Measurements from ENCODE around the gene RECQL5. TPM values are rescaled to one million over a fixed set of nuclear protein-coding genes. Genes with fewer than 3 reads are reported as not detected.

Gene RECQL5
- polyA plus RNA-seq, 1 experiment, result 9.3 TPM

- peaks cover 13% of the 10 kb centered on the region for H3K27me3 ChIP-seq (ENCODE audit: control insufficient read depth, insufficient read depth, low read length)
- no peak for DNase-seq (ENCODE audit: low read depth, low spot score)
- no peak overlapping the region for H3K27ac ChIP-seq (ENCODE audit: low read depth, low read length)
- ChIA-PET CTCF (interaction anchor here (3.0 kb wide), 1 partner anchor 10 kb away, joined by 23 read pairs; the partner anchor contains the start of gene SMIM5), POLR2A (interaction anchor here (0.6 kb wide), 1 partner anchor 145 kb away, joined by 3 read pairs; no protein-coding TSS in a partner anchor)
- no peak for TF ChIP-seq CTCF (IDR thresholded peaks at IDR 0.05; ENCODE audit: low read depth, low read length)
- H3K4me3 ChIP-seq (ENCODE audit: low read depth, low read length), result no peak overlapping the region
- no peaks in the 10 kb centered on the region; the same call in 1 of the 2 replicates for H3K9me3 ChIP-seq (ENCODE audit: control insufficient read depth, insufficient read depth, low read length)
These were observed 43.6 kb downstream of the RECQL5 start for GRCh38 chr17:75623386-75623785.

DNA sequence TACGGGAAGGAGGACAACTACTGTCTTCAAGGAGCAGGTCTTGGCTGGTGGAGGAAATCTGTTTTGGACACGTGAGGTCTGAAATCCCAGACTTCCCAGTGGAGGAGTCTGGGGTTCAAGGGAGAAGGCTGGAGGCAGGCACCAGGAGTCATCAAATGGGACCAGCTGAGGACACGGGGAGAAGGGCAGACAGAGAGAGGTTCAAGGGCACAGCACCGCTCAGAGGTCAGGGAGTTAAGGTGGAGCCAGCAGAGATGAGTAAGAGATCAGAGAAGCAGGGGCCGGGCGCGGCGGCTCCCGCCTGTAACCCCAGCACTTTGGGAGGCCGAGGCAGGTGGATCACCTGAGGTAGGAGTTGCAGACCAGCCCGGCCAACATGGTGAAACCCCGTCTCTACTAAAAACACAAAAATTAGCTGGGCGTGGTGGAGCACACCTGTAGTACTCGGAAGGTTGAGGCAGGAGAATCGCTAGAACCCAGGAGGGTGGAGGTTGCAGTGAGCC, 44.1 kb downstream of the RECQL5 start:
- H3K27ac ChIP-seq (ENCODE audit: low read depth, low read length), result no peak overlapping the region
- no peak overlapping the region for H3K4me3 ChIP-seq (ENCODE audit: low read depth, low read length)
- H3K27me3 ChIP-seq (ENCODE audit: control insufficient read depth, insufficient read depth, low read length), result peaks cover 13% of the 10 kb centered on the region
- POLR2A ChIA-PET, result interaction anchor here (0.5 to 0.6 kb wide), 2 partner anchors 24 to 145 kb away, joined by 3 read pairs; no protein-coding TSS in a partner anchor
- DNase-seq (ENCODE audit: low read depth, low spot score), result no peak
- CTCF ChIA-PET, result interaction anchor here (3.0 kb wide), 1 partner anchor 10 kb away, joined by 23 read pairs; the partner anchor contains the start of gene SMIM5
- no peaks in the 10 kb centered on the region; the same call in 1 of the 2 replicates for H3K9me3 ChIP-seq (ENCODE audit: control insufficient read depth, insufficient read depth, low read length)
- no peak for TF ChIP-seq CTCF (IDR thresholded peaks at IDR 0.05; ENCODE audit: low read depth, low read length)

- CTCF ChIA-PET, result interaction anchor here (0.7 to 3.2 kb wide), 4 partner anchors 8 to 126 kb away, joined by 3 to 49 read pairs (median 4); partner anchors contain the start of gene SMIM5
- no peak for TF ChIP-seq CTCF (IDR thresholded peaks at IDR 0.05; ENCODE audit: low read depth, low read length)
- no peak overlapping the region for H3K4me3 ChIP-seq (ENCODE audit: low read depth, low read length)
- no peak overlapping the region for H3K27ac ChIP-seq (ENCODE audit: low read depth, low read length)
- H3K27me3 ChIP-seq (ENCODE audit: control insufficient read depth, insufficient read depth, low read length), result peaks cover 13% of the 10 kb centered on the region
- H3K9me3 ChIP-seq (ENCODE audit: control insufficient read depth, insufficient read depth, low read length), result no peaks in the 10 kb centered on the region; the same call in 1 of the 2 replicates
- DNase-seq (ENCODE audit: low read depth, low spot score), result no peak
- POLR2A ChIA-PET, result interaction anchor here (0.5 kb wide), 1 partner anchor 23 kb away, joined by 3 read pairs; no protein-coding TSS in a partner anchor
These were observed 44.9 kb downstream of the RECQL5 start for GRCh38 chr17:75622076-75622475.

GRCh38 chr17:75621489-75621888, 45.5 kb downstream of the RECQL5 start:
- ChIA-PET POLR2A (no interaction called here), CTCF (interaction anchor here (0.7 to 3.2 kb wide), 4 partner anchors 9 to 127 kb away, joined by 3 to 49 read pairs (median 4); partner anchors contain the start of gene SMIM5)

More at GRCh38 chr17:75621489-75621888, 45.5 kb downstream of the RECQL5 start:
- DNase-seq (ENCODE audit: low read depth, low spot score), result no peak
- TF ChIP-seq CTCF (IDR thresholded peaks at IDR 0.05; ENCODE audit: low read depth, low read length), result no peak
- peaks cover 15% of the 10 kb centered on the region for H3K27me3 ChIP-seq (ENCODE audit: control insufficient read depth, insufficient read depth, low read length)
- no peaks in the 10 kb centered on the region; the same call in 1 of the 2 replicates for H3K9me3 ChIP-seq (ENCODE audit: control insufficient read depth, insufficient read depth, low read length)
- no peak overlapping the region for H3K4me3 ChIP-seq (ENCODE audit: low read depth, low read length)
- no peak overlapping the region for H3K27ac ChIP-seq (ENCODE audit: low read depth, low read length)
